K562 (cell line): ENCODE measurements around the gene SLC2A13. TPM values are rescaled to one million over a fixed set of nuclear protein-coding genes. Genes with fewer than 3 reads are reported as not detected.

ENCODE experiments used
- ATAC-seq: fragments of 200-7000 bp; cut with Tn5 transposase; 3 replicates; pipeline ENCODE4 v1.9.1; 2020; ENCODE audit warnings: moderate library complexity
- BruUV-seq: library from RNA; stranded (reverse); fragments of 400-500 nt; replicated peaks from 2 replicates; lab custom pipeline; 2021; lab: Mats Ljungman, UMichigan
- CTCF ChIA-PET: fragments of 300-600 bp; formaldehyde crosslinking; extraction: SDS; loops from one replicate; lab custom pipeline; 2021; ENCODE audit warnings: low intra/inter-chr PET ratio; lab: Yijun Ruan, JAX
- POLR2A ChIA-PET: fragments of 300-600, 350-650 bp; sonication (Branson Sonifier 250); formaldehyde crosslinking; extraction: SDS; loops from one replicate; lab custom pipeline; 2021; ENCODE audit warnings: antibody characterized with exemption, inconsistent platforms; lab: Yijun Ruan, JAX
- DNase-seq, 4 experiments: peaks; one replicate each; pipeline versions ENCODE4 v3.0.0 to v3.0.0-alpha.2; 2011 to 2018; ENCODE audit warnings: low spot score in 3 of 4, mixed read lengths in 3 of 4; ENCODE audit errors: extremely low read depth in 1 of 4
- FAIRE-seq: peaks from 2 replicates; lab custom pipeline; 2011; peaks lifted over from hg19 to GRCh38; lab: Jason Lieb, UNC
- H2AFZ ChIP-seq: 2 replicates; pipeline ENCODE4 v1.6.0; 2011; ENCODE audit warnings: low read depth, low read length, control low read depth, inconsistent platforms
- H3K27ac ChIP-seq: fragments of 200-600 bp; 3 replicates; pipeline ENCODE4 v1.8.0; 2011; ENCODE audit warnings: low read depth, mild to moderate bottlenecking, control low read depth, inconsistent platforms, low read length, moderate library complexity, mixed read lengths; ENCODE audit errors: extremely low read depth
- H3K27me3 ChIP-seq, 2 experiments: fragments of 300-600 bp in 1 of 2; 2 replicates in 1 of 2; 3 replicates in 1 of 2; pipeline versions ENCODE4 v1.6.0 to v1.8.0; 2011; ENCODE audit warnings: inconsistent platforms in 2 of 2, low read length in 2 of 2, mild to moderate bottlenecking in 1 of 2, mixed read lengths in 1 of 2, moderate library complexity in 1 of 2; ENCODE audit not compliant: control insufficient read depth in 2 of 2, insufficient read depth in 2 of 2
- H3K36me3 ChIP-seq: fragments of 300-600 bp; 3 replicates; pipeline ENCODE4 v1.8.0; 2011; ENCODE audit warnings: mild to moderate bottlenecking, low read length, inconsistent platforms; ENCODE audit not compliant: control insufficient read depth, insufficient read depth
- H3K4me1 ChIP-seq, 2 experiments: fragments of 200-600 bp in 1 of 2; replicated peaks in 1 of 2; 2 replicates in 1 of 2; 3 replicates in 1 of 2; pipeline versions ENCODE4 v1.5.1 to v1.8.0; 2011; ENCODE audit warnings: inconsistent platforms in 2 of 2, low read length in 2 of 2, mild to moderate bottlenecking in 1 of 2, mixed read lengths in 1 of 2, moderate library complexity in 1 of 2; ENCODE audit not compliant: control insufficient read depth in 2 of 2, insufficient read depth in 2 of 2
- H3K4me2 ChIP-seq: 2 replicates; pipeline ENCODE4 v1.6.1; 2011; ENCODE audit warnings: low read length, control low read depth, inconsistent platforms, mixed read lengths; ENCODE audit not compliant: insufficient read depth
- H3K4me3 ChIP-seq: fragments of 200-600 bp; sonication (generic), shearing (Covaris generic); 2 replicates; pipeline ENCODE4 v1.5.1; 2016; ENCODE audit warnings: control low read depth, inconsistent platforms
- H3K79me2 ChIP-seq: fragments of 200-600 bp; 3 replicates; pipeline ENCODE4 v1.8.0; 2011; ENCODE audit warnings: low read length, inconsistent platforms; ENCODE audit not compliant: control insufficient read depth, insufficient read depth
- H3K9ac ChIP-seq, 2 experiments: 2 replicates each; pipeline versions ENCODE4 v1.6.0 to v1.6.1; 2011; ENCODE audit warnings: low read depth in 2 of 2, low read length in 2 of 2, control low read depth in 1 of 2, inconsistent platforms in 1 of 2, mild to moderate bottlenecking in 1 of 2, mixed read lengths in 1 of 2; ENCODE audit not compliant: insufficient read depth in 1 of 2
- H3K9me1 ChIP-seq: one replicate; pipeline ENCODE4 v1.6.0; 2011; ENCODE audit warnings: inconsistent platforms, mild to moderate bottlenecking, low read length, moderate library complexity; ENCODE audit not compliant: control insufficient read depth, insufficient read depth
- H3K9me3 ChIP-seq: replicated peaks from 2 replicates; pipeline ENCODE4 v1.5.1; 2011; ENCODE audit warnings: low read depth, low read length, inconsistent platforms; ENCODE audit not compliant: control insufficient read depth, insufficient read depth
- H4K20me1 ChIP-seq: replicated peaks from 2 replicates; pipeline ENCODE4 v1.6.1; 2011; ENCODE audit warnings: low read length, inconsistent platforms, mixed read lengths; ENCODE audit not compliant: control insufficient read depth, insufficient read depth
- CBX8 ChIP-seq: fragments of 200-600 bp; sonication (generic); IDR thresholded peaks from 2 replicates; pipeline ENCODE4 v1.6.1; 2012; ENCODE audit warnings: borderline replicate concordance, mixed run types, low read depth, mild to moderate bottlenecking, moderate library complexity, mixed read lengths, low read length, control low read depth, inconsistent platforms; ENCODE audit not compliant: poor library complexity, severe bottlenecking; ENCODE audit errors: extremely low read depth
- RBM15 ChIP-seq: fragments of 200-400 bp; formaldehyde crosslinking; IDR thresholded peaks from 2 replicates; pipeline ENCODE4 v1.6.1; 2018; ENCODE audit warnings: mild to moderate bottlenecking, low read length, moderate library complexity; ENCODE audit not compliant: insufficient read depth
- WGBS: fragments of 100-300 bp; shearing (Covaris generic); methylation state at CpG from one replicate; pipeline ENCODE4 v1.1.6; 2016; ENCODE audit warnings: low coverage, mixed read lengths; ENCODE audit not compliant: insufficient coverage; ENCODE audit errors: missing lambda C conversion rate; 5-methylcytosine and 5-hydroxymethylcytosine counted together
- in situ Hi-C: fragments of 300-500 bp; cut with MboI; formaldehyde crosslinking; loops from 4 replicates; pipeline ENCODE4 v1.15.0; 2018; ENCODE audit warnings: inconsistent platforms, mixed read lengths
- intact Hi-C: fragments of 100-400 bp; cut with micrococcal nuclease; formaldehyde crosslinking; loops from 2 replicates; pipeline ENCODE4 v1.14.2; 2022
- polyA plus RNA-seq, 8 experiments: library from polyadenylated mRNA; depleted of rRNA in 4 of 8; stranded (reverse) in 5 of 8; unstranded in 3 of 8; fragments of >200 nt; fragmentation: Nextera tagmentation in 2 of 8; fragmentation: Illumina TruSeq in 1 of 8; extraction: Ambion mirVana in 2 of 8; extraction: Trizol in 1 of 8; gene quantifications; 2 replicates each; pipeline versions ENCODE4 v1.2.1 to v1.2.3, GENCODE V29; 2011 to 2014; ENCODE audit warnings: inconsistent platforms in 1 of 8, missing spikeins in 1 of 8
- total RNA-seq, 7 experiments: library from RNA; depleted of rRNA in 6 of 7; stranded (reverse); fragments of >200 nt in 6 of 7; fragmentation: Illumina TruSeq in 2 of 7; extraction: Trizol in 2 of 7; gene quantifications; 2 replicates each; pipeline versions ENCODE4 v1.2.1 to v1.2.3, GENCODE V29; 2011 to 2021; ENCODE audit warnings: low replicate concordance in 1 of 7
- TF ChIP-seq, protein P1 (sequence below): fragments of 200-800 bp; sonication (Bioruptor generic); IDR thresholded peaks from 2 replicates; pipeline ENCODE4 v1.6.1; 2016; ENCODE audit warnings: missing genetic modification characterization, missing compliant biosample characterization

SLC2A13 gene
- total and polyA plus RNA-seq, 9 of the 15 experiments (the other 6 are each of a cell fraction or from before 2014, with no cell fraction given) = 1.7 to 12.4 (median 9.0) TPM

GRCh38 chr12:39723831-39724230, 382.1 kb downstream of the SLC2A13 start:
- ATAC-seq = no peak
- POLR2A ChIA-PET = no interaction called here
- Histone ChIP-seq H3K9ac (no peak overlapping the region), H2AFZ (no peak overlapping the region), H3K4me1 (no peaks in the 10 kb centered on the region), H3K27me3 (no peaks in the 10 kb centered on the region), H4K20me1 (no peaks in the 10 kb centered on the region), H3K36me3 (no peaks in the 10 kb centered on the region), H3K9me1 (no peaks in the 10 kb centered on the region), H3K27ac (no peak overlapping the region), H3K4me2 (no peak overlapping the region), H3K4me3 (no peak overlapping the region), H3K9me3 (no peaks in the 10 kb centered on the region), H3K79me2 (no peaks in the 10 kb centered on the region)
- no peak for TF ChIP-seq CBX8
- TF ChIP-seq RBM15 = no peak
- TF ChIP-seq, protein P1, sequence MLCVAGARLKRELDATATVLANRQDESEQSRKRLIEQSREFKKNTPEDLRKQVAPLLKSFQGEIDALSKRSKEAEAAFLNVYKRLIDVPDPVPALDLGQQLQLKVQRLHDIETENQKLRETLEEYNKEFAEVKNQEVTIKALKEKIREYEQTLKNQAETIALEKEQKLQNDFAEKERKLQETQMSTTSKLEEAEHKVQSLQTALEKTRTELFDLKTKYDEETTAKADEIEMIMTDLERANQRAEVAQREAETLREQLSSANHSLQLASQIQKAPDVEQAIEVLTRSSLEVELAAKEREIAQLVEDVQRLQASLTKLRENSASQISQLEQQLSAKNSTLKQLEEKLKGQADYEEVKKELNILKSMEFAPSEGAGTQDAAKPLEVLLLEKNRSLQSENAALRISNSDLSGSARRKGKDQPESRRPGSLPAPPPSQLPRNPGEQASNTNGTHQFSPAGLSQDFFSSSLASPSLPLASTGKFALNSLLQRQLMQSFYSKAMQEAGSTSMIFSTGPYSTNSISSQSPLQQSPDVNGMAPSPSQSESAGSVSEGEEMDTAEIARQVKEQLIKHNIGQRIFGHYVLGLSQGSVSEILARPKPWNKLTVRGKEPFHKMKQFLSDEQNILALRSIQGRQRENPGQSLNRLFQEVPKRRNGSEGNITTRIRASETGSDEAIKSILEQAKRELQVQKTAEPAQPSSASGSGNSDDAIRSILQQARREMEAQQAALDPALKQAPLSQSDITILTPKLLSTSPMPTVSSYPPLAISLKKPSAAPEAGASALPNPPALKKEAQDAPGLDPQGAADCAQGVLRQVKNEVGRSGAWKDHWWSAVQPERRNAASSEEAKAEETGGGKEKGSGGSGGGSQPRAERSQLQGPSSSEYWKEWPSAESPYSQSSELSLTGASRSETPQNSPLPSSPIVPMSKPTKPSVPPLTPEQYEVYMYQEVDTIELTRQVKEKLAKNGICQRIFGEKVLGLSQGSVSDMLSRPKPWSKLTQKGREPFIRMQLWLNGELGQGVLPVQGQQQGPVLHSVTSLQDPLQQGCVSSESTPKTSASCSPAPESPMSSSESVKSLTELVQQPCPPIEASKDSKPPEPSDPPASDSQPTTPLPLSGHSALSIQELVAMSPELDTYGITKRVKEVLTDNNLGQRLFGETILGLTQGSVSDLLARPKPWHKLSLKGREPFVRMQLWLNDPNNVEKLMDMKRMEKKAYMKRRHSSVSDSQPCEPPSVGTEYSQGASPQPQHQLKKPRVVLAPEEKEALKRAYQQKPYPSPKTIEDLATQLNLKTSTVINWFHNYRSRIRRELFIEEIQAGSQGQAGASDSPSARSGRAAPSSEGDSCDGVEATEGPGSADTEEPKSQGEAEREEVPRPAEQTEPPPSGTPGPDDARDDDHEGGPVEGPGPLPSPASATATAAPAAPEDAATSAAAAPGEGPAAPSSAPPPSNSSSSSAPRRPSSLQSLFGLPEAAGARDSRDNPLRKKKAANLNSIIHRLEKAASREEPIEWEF (CRISPR knock-in tag) = no peak
- CTCF ChIA-PET = no interaction called here
- in situ Hi-C loops = no loop called here
- WGBS = under 1% methylated on average over 6 of the region's 6 CpGs
- FAIRE-seq = no peak
- no peak for DNase-seq
- BruUV-seq = no TSS peak
- intact Hi-C loops = no loop called here
